ENCODE results near the gene GZMH. TPM values are rescaled to one million over a fixed set of nuclear protein-coding genes. Genes with fewer than 3 reads are reported as not detected.
"Not testable (repeated sequence)": the region's sequence is repeated elsewhere in the genome, so short reads cannot be mapped to it uniquely, and the experiment has no call there.

The GZMH gene
- total RNA-seq, 1 donor from 2014 or later = not detected

DNA sequence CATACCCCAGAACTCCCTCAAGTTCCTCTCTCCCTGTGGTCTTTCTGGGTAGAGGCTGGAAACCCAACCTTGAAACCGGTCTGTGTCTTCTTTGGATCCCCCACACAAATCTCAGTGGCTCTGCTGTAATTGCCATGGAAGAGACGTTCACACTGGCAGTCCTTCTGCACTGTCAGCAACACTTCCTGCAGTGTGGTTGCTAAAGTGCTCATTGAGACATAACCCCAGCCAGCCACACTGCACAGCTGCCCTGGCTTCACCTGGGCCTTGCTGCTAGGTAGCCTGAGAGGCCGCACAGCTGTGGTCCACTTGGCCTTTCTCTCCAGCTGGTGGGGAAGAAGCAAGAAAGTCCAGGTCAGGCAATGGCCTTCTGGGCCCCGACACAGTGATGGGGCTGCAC lies 2.4 kb downstream of the GZMH start:
- no peaks in the 10 kb centered on the region for H3K36me3 Mint-ChIP-seq (ENCODE audit: low read depth)
- no peak overlapping the region for H3K27ac Mint-ChIP-seq (ENCODE audit: unreplicated experiment)
- H3K9me3 Mint-ChIP-seq (ENCODE audit: low read depth) = peaks cover 3% of the 10 kb centered on the region
- H3K4me1 Mint-ChIP-seq (ENCODE audit: low read depth) = no peaks in the 10 kb centered on the region
- TF ChIP-seq, protein P1, sequence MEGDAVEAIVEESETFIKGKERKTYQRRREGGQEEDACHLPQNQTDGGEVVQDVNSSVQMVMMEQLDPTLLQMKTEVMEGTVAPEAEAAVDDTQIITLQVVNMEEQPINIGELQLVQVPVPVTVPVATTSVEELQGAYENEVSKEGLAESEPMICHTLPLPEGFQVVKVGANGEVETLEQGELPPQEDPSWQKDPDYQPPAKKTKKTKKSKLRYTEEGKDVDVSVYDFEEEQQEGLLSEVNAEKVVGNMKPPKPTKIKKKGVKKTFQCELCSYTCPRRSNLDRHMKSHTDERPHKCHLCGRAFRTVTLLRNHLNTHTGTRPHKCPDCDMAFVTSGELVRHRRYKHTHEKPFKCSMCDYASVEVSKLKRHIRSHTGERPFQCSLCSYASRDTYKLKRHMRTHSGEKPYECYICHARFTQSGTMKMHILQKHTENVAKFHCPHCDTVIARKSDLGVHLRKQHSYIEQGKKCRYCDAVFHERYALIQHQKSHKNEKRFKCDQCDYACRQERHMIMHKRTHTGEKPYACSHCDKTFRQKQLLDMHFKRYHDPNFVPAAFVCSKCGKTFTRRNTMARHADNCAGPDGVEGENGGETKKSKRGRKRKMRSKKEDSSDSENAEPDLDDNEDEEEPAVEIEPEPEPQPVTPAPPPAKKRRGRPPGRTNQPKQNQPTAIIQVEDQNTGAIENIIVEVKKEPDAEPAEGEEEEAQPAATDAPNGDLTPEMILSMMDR (IDR thresholded peaks at IDR 0.05) = no peak
- DNase-seq (ENCODE audit: low spot score) = no peak
- H3K4me3 Mint-ChIP-seq (ENCODE audit: unreplicated experiment) = no peak overlapping the region
- H3K27me3 Mint-ChIP-seq (ENCODE audit: low read depth) = peaks cover 2% of the 10 kb centered on the region

DNA sequence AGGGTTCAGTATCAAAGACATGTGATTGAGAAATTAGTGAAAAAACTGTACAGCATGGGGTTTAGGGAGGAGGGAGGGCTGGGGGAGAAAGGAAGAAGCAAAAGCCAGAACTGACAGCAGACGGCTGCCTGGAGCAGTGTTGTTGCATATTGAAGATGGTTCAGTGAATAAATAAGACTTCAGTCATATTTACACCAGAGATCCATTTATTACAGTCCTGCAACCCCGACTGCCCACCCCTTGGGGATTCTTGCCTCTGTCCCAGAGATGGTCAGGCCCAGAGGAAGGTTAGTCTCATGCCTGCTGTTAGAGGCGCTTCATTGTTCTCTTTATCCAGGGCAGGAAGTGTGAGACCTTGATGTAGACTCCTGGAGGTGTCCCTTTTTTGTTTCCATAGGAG lies 3.2 kb downstream of the GZMH start:
- H3K27me3 Mint-ChIP-seq (ENCODE audit: low read depth) = peaks cover 2% of the 10 kb centered on the region
- no peak overlapping the region for H3K27ac Mint-ChIP-seq (ENCODE audit: unreplicated experiment)
- no peaks in the 10 kb centered on the region for H3K4me1 Mint-ChIP-seq (ENCODE audit: low read depth)

DNA sequence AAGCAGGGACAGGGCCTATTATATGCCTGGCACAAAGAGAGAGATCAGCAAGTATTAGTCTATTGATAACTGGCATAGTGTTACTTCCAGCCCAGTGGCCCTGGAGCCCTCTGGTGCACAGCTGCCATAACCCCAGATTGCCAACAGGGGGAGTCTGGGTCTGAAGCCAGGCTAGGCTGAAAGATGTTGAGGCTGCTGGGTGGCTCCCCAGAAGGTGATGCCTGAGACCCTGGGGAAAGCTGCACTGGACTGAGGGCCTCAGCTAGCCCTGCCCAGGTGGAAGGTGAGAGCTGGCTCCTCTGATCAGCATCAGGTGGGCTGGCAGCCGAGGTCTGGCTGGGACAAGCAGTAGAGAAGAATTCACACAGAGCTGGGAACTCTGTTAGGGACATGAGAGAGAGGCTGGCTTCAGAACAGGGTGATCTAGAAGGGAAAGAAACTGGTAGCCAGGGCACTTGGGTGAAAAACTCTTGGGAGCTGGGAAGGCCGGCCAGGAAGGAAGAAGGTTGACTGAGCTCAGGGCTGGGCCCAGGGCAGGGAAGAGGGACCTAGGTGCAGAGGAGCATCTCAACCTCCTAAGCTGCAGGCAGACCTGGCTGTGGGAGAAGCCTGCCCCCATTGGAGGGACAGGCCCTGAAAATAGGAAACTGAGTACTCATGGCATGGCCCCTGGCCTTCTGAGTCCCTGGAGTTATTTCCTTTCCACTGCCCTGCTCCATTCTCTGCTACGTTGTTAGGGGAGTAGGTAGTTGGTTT lies 3.9 kb downstream of the GZMH start:
- DNase-seq (ENCODE audit: low spot score) = no peak
- no peak overlapping the region for H3K27ac Mint-ChIP-seq (ENCODE audit: unreplicated experiment)
- H3K36me3 Mint-ChIP-seq (ENCODE audit: low read depth) = no peaks in the 10 kb centered on the region
- TF ChIP-seq, protein P1 (IDR thresholded peaks at IDR 0.05) = peak; percentile 55
- no peaks in the 10 kb centered on the region for H3K4me1 Mint-ChIP-seq (ENCODE audit: low read depth)
- H3K27me3 Mint-ChIP-seq (ENCODE audit: low read depth) = peaks cover 2% of the 10 kb centered on the region
- H3K4me3 Mint-ChIP-seq (ENCODE audit: unreplicated experiment) = no peak overlapping the region
- H3K9me3 Mint-ChIP-seq (ENCODE audit: low read depth) = no peaks in the 10 kb centered on the region

More for the DNA sequence above, 3.2 kb downstream of the GZMH start:
- H3K9me3 Mint-ChIP-seq (ENCODE audit: low read depth) = no peaks in the 10 kb centered on the region
- no peaks in the 10 kb centered on the region for H3K36me3 Mint-ChIP-seq (ENCODE audit: low read depth)
- TF ChIP-seq, protein P1 (IDR thresholded peaks at IDR 0.05) = no peak
- H3K4me3 Mint-ChIP-seq (ENCODE audit: unreplicated experiment) = no peak overlapping the region
- no peak for DNase-seq (ENCODE audit: low spot score)

DNA sequence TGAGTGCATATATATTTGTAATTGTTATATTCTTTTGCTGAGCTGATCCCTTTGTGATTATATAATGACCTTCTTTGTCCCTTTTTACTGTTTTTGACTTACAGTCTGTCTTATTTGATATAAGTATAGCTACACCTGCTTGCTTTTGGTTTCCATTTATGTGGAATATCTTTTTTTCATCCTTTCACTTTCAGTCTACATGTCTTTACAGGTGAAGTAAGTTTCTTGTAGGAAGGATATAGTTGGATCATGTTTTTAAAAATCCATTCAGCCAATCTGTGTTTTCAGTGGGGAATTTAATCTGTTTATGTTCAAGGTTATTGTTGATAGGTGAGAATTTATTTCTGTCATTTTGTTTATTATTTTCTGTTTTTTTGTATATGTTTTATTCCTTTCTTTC lies 12.1 kb downstream of the GZMH start:
- Mint-ChIP-seq H3K9me3 (ENCODE audit: low read depth) (peaks cover 39% of the 10 kb centered on the region), H3K27ac (ENCODE audit: unreplicated experiment) (no peak overlapping the region), H3K4me3 (ENCODE audit: unreplicated experiment) (no peak overlapping the region), H3K36me3 (ENCODE audit: low read depth) (no peaks in the 10 kb centered on the region), H3K4me1 (ENCODE audit: low read depth) (no peaks in the 10 kb centered on the region), H3K27me3 (ENCODE audit: low read depth) (peaks cover 2% of the 10 kb centered on the region)
- TF ChIP-seq, protein P1 (IDR thresholded peaks at IDR 0.05) = no peak
- DNase-seq (ENCODE audit: low spot score) = no peak

DNA sequence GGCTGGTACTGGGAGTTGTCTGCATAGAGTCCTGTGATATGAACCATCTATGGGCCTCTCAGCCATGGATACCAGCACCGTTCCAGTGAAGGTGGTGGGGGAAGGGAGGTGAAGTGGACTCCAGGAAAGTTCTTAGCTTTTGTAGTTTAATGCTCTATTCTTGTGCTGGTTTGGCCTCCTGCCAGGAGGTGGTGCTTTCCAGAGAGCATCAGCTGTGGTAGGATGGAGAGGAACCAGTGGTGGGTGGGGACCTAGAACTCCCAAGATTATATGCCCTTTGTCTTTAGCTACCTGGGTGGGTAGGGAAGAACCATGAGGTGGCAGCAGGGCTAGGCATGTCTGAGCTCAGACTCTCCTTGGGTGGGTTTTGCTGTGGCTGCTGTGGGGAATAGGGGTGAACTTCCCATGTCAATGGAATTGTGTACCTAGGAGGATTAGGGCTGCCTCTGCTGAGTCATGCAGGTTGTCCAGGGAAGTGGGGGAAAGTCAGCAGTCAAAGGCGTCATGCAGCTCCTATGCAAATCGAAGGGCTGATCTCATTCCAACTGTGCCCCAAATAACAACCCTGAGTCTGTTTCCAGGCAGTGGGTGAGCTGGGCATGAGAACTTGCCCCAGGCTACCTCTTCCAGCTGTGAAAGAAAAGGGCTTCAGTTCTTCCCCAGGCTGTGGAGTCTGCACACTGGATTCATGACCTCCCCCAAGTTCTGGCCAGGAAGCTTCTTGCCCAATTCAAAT lies 14.2 kb downstream of the GZMH start:
- Mint-ChIP-seq H3K27ac (ENCODE audit: unreplicated experiment) (no peak overlapping the region), H3K9me3 (ENCODE audit: low read depth) (peaks cover 38% of the 10 kb centered on the region), H3K27me3 (ENCODE audit: low read depth) (peaks cover 3% of the 10 kb centered on the region), H3K4me3 (ENCODE audit: unreplicated experiment) (no peak overlapping the region), H3K36me3 (ENCODE audit: low read depth) (no peaks in the 10 kb centered on the region), H3K4me1 (ENCODE audit: low read depth) (no peaks in the 10 kb centered on the region)
- DNase-seq (ENCODE audit: low spot score) = no peak
- TF ChIP-seq, protein P1 (IDR thresholded peaks at IDR 0.05) = no peak

DNA sequence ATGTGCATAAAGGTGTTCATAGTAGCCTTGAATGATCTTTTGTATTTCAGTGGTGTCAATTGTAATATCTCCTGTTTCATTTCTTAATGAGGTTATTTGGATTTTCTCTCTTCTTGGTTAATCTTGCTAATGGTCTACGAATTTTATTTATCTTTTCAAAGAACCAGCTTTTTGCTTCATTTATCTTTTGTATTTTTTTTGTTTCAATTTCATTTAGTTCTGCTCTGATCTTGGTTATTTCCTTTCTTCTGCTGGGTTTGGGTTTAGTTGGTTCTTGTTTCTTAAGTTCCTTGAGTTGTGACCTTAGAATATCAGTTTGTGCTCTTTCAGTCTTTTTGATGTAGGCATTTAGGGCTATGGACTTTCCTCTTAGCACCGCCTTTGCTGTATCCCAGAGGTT lies 18.5 kb downstream of the GZMH start:
- not testable (repeated sequence) for DNase-seq (ENCODE audit: low spot score); H3K27ac Mint-ChIP-seq (ENCODE audit: unreplicated experiment); H3K4me3 Mint-ChIP-seq (ENCODE audit: unreplicated experiment); H3K36me3 Mint-ChIP-seq (ENCODE audit: low read depth); H3K4me1 Mint-ChIP-seq (ENCODE audit: low read depth); H3K27me3 Mint-ChIP-seq (ENCODE audit: low read depth)
- H3K9me3 Mint-ChIP-seq (ENCODE audit: low read depth) = peaks cover 31% of the 10 kb centered on the region

DNA sequence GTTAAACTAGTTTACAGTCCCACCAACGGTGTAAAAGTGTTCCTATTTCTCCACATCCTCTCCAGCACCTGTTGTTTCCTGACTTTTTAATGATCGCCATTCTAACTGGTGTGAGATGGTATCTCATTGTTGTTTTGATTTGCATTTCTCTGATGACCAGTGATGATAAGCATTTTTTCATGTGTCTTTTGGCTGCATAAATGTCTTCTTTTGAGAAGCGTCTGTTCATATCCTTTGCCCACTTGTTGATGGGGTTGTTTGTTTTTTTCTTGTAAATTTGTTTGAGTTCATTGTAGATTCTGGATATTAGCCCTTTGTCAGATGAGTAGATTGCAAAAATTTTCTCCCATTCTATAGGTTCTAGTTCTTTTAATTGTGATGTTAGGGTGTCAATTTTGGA lies 25.1 kb downstream of the GZMH start:
- H3K27me3 Mint-ChIP-seq (ENCODE audit: low read depth); H3K27ac Mint-ChIP-seq (ENCODE audit: unreplicated experiment); H3K4me3 Mint-ChIP-seq (ENCODE audit: unreplicated experiment); H3K4me1 Mint-ChIP-seq (ENCODE audit: low read depth); H3K36me3 Mint-ChIP-seq (ENCODE audit: low read depth); DNase-seq (ENCODE audit: low spot score): not testable (repeated sequence)
- peaks cover 38% of the 10 kb centered on the region for H3K9me3 Mint-ChIP-seq (ENCODE audit: low read depth)
